IPS-18c (cell line): Measurements from ENCODE around the gene EPS8.
"Not testable (repeated sequence)": the region's sequence is repeated elsewhere in the genome, so short reads cannot be mapped to it uniquely, and the experiment has no call there.

ENCODE experiments used
- H3K4me3 ChIP-seq: 2 replicates; pipeline ENCODE4 v1.7.0; 2013; ENCODE audit warnings: low read depth, mild to moderate bottlenecking, low read length, moderate library complexity; ENCODE audit not compliant: insufficient read depth
- H3K9me3 ChIP-seq: one replicate; pipeline ENCODE4 v1.6.1; 2013; ENCODE audit warnings: mild to moderate bottlenecking, low read length, moderate library complexity; ENCODE audit not compliant: control insufficient read depth, insufficient read depth

EPS8 gene

DNA sequence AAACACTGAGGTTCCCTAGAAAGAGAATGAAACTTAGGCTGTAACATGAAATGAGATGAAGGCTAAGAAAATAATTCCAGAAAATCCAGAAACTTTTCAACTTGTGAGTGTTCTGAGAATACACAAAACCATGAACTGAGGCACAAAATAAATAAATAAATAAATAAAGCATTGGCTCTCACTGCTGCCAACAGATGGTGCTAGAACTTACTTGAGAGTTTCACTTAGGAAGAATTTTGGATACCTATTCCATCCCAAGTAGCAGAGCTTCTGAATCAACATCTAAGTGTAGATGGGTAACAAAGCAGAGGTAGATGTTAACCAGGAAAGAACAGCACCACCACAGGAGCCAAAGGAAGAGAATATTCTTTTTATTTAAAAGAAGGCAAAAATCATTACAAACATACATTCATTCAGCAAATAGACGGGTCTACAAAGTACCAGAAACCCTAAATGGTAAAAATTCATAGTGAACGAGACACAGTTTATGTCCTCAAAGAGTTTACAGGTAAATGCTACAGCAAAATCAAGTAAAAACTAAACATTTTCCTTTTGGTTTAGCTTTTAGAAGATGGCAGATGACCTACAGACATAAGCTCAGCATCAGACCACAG lies 16.7 kb downstream of the EPS8 start:
- Histone ChIP-seq H3K4me3 (no peak overlapping the region), H3K9me3 (no peaks in the 10 kb centered on the region)

GRCh38 chr12:15770581-15770980 lies 18.6 kb downstream of the EPS8 start:
- no peaks in the 10 kb centered on the region for H3K9me3 ChIP-seq

DNA sequence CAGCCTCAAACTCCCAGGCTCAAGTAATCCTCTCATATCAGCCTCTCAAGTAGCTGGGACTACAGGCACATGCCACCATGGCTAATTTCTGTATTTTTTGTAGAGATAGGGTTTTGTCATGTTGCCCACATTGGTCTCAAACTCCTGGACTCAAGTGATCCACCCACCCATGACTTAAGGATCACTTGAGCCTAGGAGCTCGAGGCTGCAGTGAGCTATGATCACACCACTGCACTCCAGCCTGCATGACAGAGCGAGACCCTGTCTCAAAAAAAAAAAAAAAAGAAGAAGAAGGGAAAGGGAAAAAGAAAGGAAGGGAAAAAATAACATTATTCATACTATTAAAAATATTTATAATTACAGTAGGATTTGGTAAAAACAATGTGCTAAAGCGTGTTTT lies 19.2 kb downstream of the EPS8 start:
- Histone ChIP-seq H3K9me3 (no peaks in the 10 kb centered on the region), H3K4me3 (no peak overlapping the region)

More at GRCh38 chr12:15770581-15770980, 18.6 kb downstream of the EPS8 start:
- H3K4me3 ChIP-seq = no peak overlapping the region

DNA sequence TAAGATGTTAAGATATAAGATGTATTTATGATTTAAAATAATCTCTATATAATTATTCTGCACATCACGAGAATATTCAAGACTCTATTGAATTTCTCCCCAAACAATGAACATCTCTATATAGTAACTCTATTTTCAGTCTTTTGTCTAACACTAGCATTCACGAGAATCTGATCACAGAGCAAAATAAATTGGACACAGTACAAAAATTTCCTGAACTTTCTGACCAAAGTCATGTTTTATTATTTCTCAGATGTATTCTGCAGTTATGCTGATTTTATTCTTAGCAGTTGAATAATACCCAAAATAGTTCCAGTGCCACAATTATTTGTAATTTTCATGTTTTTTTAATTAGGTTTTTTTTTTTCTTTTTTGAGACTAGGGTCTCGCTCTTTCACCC lies 19.6 kb downstream of the EPS8 start:
- H3K9me3 ChIP-seq = no peaks in the 10 kb centered on the region
- no peak overlapping the region for H3K4me3 ChIP-seq

- H3K9me3 ChIP-seq = no peaks in the 10 kb centered on the region
- H3K4me3 ChIP-seq = no peak overlapping the region
These were observed 21.9 kb downstream of the EPS8 start for GRCh38 chr12:15767301-15767700.

GRCh38 chr12:15763328-15763727 lies 25.9 kb downstream of the EPS8 start:
- H3K4me3 ChIP-seq = no peak overlapping the region
- no peaks in the 10 kb centered on the region for H3K9me3 ChIP-seq

- H3K9me3 ChIP-seq, H3K4me3 ChIP-seq: not testable (repeated sequence)
These were observed 27.0 kb downstream of the EPS8 start for GRCh38 chr12:15762162-15762561.

- no peak overlapping the region for H3K4me3 ChIP-seq
- no peaks in the 10 kb centered on the region for H3K9me3 ChIP-seq
These were observed 31.5 kb downstream of the EPS8 start for GRCh38 chr12:15757553-15758255.

DNA sequence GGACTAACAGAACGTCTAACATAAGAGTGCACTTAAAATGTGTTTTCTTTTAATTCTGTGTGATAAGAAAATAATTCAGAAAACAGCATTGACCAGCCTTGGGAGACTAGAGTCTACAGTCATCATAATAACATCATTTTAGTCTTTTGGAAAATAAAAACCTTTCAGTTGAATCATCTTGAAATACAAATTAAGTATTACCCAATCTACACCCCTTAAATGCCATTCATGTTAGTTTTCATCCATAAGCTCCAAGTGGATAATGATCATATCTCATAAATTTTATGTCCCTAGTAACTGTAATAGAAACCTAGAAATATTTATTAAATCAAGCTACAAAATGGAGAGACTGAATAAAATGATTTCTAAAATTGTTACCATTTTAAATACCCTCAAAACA lies 32.4 kb downstream of the EPS8 start:
- H3K9me3 ChIP-seq = no peaks in the 10 kb centered on the region
- H3K4me3 ChIP-seq = no peak overlapping the region

GRCh38 chr12:15754233-15754632 lies 35.0 kb downstream of the EPS8 start:
- H3K4me3 ChIP-seq = no peak overlapping the region

GRCh38 chr12:15752785-15753184 lies 36.4 kb downstream of the EPS8 start:
- Histone ChIP-seq H3K9me3 (no peaks in the 10 kb centered on the region), H3K4me3 (no peak overlapping the region)

More at GRCh38 chr12:15754233-15754632, 35.0 kb downstream of the EPS8 start:
- no peaks in the 10 kb centered on the region for H3K9me3 ChIP-seq

DNA sequence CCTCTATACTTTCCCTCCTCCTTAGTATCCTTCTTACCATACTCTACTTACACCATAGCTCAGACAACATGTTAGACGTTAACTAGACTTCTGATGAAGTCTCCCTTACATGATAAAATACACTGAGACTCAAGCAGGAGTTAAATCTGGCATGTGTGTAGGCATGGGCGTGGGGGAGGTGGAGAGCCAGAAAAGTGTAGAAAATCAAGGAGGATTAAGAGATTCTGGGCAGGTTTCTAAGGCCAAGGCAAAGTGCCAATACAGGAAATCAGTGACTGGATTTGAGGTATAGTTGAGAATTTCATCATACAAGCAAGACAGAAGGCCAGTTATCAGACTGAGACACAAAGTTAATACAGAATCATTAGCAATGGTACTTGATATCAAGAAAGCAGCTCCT lies 37.4 kb downstream of the EPS8 start:
- Histone ChIP-seq H3K9me3 (no peaks in the 10 kb centered on the region), H3K4me3 (no peak overlapping the region)

DNA sequence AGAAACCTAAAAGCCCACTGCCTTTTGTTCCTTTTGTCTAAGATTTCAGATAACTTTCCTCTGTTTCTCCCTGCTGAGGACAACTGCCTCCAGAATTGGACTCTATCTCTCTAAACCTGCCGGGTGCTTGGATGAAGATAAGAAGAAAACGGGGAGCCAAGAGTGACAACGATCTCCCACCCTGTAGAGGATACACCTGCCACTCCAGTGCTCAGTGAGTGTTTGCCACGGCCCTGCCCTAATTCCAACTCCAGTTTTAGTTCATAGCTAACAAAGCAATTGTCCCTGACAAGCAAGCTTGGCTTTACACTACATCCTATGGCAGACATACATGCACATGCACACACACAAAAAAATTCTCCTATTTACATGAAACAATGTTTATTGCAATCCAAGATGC lies 39.3 kb downstream of the EPS8 start:
- Histone ChIP-seq H3K4me3 (no peak overlapping the region), H3K9me3 (no peaks in the 10 kb centered on the region)

DNA sequence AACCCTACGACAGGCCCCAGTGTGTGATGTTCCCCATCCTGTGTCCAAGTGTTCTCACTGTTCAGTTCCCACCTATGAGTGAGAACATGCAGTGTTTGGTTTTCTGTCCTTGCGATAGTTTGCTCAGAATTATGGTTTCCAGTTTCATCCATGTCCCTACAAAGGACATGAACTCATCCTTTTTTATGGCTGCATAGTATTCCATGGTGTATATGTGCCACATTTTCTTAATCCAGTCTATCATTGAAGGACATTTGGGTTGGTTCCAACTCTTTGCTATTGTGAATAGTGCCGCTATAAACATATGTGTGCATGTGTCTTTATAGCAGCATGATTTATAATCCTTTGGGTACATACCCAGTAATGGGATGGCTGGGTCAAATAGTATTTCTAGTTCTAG lies 47.3 kb downstream of the EPS8 start:
- not testable (repeated sequence) for H3K9me3 ChIP-seq, H3K4me3 ChIP-seq

- Histone ChIP-seq H3K9me3 (no peaks in the 10 kb centered on the region), H3K4me3 (no peak overlapping the region)
These were observed 48.1 kb downstream of the EPS8 start for GRCh38 chr12:15741082-15741481.

- not testable (repeated sequence) for H3K9me3 ChIP-seq, H3K4me3 ChIP-seq
These were observed 48.8 kb downstream of the EPS8 start for GRCh38 chr12:15740389-15740788.

DNA sequence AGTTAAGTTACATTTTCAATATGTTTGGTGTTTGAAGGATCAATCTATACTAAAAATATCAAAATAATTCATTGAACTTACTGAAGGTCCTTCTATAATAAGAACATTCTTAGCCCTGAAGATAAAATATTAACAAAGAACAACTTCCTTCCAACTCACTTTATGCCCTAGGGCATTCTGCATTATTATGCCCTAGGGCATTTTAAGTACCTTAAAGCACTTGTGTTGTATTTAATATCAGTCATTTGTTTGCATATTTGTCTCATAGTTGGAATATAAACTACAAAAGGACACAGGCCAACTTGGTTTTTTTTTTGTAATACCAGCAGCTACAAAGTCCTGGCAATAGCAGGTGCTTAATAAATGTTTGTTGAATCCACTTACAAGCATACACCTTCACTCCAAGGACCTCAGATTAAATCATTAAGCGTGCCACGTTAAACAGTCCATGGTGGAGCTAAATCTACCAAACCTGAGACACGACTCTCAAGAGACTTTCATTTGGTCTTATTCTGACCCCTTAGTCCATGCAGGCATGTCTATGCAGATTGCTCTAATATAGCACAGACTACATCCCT lies 50.7 kb downstream of the EPS8 start:
- Histone ChIP-seq H3K9me3 (no peaks in the 10 kb centered on the region), H3K4me3 (no peak overlapping the region)

DNA sequence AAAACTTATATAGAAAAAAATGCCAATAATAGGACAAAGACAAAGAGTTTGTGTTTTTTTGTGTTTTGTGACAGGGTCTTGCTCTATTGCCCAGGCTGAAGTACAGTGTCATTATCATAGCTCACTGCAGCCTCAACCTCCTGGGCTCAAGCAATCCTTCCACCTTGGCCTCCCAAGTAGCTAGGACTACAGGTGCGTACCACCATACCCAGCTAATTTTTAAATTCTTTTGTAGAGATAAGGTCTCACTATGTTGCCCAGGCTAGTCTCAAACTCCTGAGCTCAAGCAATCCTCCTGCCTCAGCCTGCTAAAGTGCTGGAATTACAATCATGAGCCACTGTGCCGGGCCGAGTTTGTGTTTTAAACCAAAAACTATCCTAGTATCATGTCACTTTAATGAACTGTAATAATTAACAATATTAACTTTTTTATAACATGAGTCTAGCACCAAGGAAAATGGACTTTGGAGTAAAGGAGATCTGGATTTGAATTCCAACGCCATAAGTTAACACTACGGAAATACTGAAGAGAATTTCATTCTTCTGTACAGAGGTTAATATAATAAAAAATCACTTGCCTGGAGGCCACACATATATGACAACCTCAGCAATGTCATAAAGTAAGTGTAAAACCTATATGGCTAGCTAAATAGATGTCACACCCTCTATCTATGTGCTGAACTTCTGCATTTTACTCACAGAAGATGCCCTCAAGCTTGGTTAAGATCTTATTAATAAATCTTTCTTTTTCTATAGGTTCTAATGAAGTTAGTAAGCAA lies 53.2 kb downstream of the EPS8 start:
- H3K9me3 ChIP-seq = no peaks in the 10 kb centered on the region
- H3K4me3 ChIP-seq = no peak overlapping the region
